GM18519 (cell line): ENCODE measurements around the gene CAMK1D.

Source experiments
- ATAC-seq: cut with Tn5 transposase; IDR thresholded peaks from one replicate; pipeline ENCODE4 v1.9.1; 2021; ENCODE audit warnings: mild to moderate bottlenecking, moderate library complexity; ENCODE audit not compliant: unreplicated experiment, low FRiP score

The CAMK1D gene

DNA sequence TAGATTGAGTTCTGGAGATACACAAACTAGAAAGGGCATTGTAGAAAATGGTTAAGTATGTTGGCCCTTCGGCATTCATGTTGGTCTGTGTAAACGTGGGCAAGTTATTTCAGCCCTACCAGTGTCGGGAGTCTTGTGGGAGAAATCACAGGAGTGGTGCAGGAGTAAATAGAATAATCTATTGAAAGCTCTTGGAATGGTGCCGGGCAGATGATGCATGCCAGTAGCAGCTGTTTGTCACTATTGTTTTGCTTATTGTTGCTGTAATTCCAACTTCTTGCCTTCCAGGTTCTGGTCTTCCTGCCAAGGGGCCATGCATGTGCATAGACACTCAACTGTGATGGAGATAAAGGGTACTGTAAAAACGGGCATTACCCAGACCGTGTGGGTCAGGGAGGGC lies 259.4 kb downstream of the CAMK1D start:
- no peak for ATAC-seq

DNA sequence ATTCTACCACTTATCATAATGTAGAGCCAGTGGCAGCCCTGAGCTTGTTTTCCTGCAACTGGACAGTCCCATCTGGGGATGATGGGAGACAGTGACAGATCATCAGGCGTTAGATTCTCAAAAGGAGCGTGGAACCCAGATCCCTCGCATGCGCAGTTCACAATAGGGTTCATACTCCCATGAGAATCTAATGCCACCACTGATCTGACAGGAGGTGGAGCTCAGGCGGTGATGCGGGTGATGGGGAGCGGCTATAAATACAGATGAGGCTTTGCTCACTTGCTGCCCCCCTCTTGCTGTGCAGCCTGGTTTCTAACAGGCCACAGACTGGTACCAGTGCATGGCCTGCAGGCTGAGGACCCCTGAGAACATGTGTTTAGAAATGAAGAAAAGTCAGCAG lies 260.1 kb downstream of the CAMK1D start:
- no peak for ATAC-seq

DNA sequence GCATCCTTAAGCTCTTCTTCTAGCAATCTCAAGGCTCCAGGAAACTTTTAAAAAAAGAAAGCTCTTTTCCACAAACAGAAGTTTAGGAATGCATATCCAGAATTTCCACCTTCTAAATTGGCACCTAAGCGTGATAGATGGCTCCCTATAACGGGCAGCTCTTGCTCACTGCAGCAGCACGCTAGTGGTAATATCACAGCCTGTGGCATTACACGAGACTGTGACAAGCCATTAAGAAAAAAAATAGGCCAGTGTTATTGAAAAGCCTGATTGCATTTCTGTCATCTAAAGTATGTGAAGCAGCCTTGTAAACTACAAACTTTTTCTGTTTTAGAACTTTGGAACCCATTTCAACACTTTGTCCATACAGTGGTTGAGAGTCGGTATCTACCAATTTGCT lies 263.8 kb downstream of the CAMK1D start:
- ATAC-seq: no peak

DNA sequence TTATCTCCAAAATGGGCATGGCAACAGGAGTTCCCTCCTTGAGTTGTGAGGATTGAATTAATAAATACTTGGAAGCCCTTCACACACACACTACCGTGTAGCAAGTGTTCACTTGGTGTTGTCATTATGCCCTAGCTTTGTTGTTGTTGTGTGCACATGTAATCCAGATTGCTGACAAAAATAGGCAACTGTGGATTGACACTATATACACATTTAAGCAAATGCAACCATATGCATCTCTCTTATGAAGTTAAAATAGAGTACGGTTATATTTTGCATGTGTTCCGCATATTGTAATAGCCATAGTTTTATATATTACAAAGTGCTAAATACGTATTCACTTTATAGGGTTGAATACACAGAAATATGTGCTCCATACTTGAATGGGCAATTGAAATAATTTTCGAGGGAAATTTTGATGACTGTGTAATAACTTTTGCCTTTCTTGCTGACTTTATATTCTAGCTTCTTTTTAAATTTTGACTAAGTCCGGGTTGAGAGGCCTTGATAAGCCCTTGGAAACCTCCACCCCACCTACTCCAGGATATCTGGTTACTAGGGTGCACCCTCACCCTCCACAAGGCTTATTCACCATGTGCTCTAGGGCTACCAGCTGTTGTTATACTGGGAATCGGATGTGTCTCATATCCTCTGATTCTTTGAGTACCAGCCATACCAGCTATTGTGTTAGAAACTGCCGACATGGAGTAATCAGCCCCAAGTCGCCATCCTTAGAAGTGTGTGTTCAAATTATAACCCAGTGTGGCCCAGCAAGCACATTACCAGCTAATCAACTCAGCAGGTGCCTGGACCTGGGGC lies 265.0 kb downstream of the CAMK1D start:
- no peak for ATAC-seq

DNA sequence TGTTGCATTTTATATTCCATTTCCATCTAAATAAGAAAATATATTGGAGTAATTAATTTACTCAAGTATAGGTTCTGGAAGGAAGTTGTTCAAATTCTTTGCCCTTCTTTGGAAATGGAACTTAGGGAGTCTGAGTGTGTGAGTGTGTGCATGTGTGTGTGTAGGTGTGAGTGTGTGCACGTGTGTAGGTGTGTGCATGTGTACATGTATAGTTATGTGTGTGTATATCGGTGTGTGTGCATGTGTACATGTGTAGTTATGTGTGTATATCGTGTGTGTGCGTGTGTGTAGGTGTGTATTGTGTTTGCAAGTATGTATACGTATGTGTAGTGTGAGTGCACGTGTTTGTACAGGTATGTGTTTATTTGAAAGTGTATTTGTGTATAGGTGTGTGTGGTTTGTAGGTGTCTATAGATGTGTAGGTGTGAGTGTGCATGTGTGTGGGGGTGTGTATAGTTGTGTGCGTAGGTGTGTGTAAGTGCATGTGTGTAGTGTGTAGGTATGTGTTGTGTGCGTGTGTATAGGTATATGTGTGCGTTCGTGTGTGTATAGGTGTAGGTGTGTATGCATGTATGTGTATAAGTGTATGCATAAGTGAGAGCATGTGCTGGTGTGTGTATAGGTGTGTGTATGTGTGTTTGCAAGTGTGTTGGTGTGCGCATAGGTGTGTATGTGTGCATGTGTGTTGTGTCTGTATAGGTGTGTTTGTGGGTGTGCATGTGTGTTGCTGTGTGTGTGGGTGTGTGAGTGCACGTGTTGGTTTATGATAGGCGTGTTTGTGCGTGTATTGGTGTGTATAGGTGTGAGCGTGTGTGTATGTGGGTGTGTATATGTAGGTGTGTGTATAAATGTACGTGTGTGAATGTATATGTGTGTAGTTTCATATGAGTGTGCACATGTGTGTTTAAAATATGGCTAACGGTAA lies 266.2 kb downstream of the CAMK1D start:
- no peak for ATAC-seq

DNA sequence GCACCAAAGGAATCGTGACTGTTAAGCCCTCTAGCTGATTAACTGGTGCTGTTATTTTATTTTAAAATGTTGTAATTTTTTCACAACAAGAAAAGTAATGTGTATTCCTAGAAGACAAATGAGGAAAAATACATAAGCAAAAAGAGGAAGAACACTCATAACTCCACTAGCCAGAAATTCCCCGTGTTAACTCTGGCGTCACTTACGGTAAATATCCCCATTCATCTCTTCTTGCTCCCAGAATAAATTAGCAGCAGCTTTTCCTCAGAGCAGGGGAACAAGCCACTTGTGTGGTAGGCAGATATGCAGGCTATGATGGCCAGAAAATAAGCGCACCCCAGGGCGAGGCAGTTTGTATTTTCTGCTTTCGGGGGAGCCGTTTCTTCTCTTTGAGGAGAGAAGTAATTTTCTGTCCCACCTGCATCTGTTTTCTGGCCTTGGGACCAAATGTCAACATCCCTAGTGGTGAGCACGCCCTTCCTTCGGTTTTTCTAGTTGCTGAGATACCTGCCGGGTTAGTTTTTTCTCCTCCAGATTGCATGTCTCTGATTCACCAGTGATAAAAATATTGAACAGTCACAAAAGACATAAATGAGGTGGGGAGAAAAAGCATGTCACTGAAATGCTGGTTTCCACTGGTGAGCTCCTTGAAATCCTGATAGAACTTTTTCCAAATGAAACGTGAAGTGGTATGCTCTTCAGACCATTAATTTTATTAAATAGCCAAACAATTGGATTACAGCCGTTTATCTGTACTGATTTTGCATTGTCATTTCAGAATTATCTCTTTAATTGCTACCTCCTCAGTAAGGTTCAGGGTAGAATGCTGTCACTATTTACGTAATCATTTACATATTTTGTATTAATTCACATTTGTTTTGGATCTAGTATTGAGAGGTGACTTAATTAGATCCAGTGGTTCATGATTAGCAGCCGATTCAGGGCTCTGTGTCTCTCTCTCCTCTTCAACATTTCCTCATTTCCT lies 268.1 kb downstream of the CAMK1D start:
- ATAC-seq: no peak

DNA sequence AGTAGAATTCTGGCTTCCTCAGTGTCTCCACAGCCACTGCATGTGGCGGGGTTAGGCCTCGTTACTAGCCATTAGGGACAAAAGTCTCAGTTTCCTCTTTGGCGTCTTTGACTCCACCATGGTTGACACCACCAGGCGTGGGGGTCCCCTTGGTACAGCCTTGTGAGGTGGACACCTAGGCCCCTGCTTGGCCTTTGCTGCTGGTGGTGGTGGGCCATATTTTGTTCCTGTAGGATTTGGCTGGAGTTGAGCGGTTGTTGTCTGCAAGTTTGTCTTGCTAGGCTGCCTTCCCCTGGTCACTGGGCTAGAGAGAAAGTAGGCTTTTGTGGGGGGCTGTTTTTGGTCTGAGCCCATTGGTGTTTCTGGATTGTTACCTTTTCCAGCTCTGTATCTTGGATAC lies 272.7 kb downstream of the CAMK1D start:
- ATAC-seq: no peak

DNA sequence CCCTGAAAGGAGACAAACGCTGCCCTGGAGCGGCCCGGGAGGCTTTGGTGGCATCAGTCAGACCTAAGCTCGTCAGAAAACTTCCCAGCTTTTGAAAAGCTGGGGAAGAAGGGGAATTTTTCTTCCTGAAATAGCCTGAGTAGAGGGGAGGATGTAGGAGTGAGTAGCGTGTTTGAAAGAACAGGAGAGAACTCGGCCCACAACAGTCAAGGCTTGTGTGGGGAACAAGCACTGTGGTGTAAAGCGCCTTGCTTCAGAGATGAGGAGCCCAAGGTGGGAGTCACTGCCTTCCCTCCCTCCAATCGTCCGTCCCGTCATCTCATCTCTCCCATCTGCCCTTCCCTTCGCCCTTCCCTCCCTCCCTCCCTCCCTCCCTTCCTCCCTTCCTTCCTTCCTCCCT lies 273.3 kb downstream of the CAMK1D start:
- no peak for ATAC-seq

DNA sequence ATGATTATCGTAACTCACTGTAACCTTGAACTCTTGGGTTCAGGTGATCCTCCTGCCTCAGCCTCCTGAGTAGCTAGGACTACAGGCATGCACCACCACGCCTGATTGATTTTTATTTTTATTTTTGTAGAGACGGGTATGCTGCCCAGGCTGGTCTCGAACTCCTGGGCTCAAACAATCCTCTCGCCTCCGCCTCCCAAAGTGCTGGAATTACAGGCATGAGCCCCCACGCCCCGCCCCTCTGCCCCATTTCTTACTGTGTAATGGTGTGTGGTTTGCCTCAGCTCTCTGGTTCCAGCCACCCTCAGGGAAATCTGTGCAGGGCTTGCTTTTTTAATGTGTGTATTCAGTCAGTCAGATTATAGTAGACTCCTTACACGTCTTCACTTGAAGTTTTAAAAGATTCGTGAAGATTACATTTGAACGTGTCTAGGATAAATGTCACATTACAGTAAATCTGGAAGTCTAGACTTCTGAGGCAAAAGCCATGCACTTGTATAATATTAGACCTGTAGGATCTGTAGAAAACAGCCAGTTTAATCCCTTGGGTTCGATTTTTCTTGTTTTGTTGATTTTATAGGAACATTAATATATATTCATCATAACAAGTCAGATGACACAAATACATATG lies 276.2 kb downstream of the CAMK1D start:
- ATAC-seq: no peak

DNA sequence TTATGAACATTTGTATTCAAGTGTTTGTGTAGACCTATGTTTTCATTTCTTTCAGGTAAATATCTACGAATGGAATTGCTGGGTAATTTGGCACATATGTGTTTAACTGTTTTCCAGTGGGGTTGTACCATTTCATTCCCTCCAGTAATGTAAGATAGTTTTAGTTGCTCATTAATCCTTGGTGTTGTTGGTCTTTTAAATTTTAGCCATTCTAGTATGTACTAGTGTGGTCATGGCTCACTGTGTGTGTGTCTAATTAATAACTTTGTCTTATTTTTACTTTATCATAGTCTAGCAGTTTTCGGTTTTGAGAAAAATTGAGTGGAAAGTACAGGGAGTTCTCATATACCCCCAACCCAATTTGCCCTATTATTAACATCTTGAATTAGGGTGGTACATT lies 278.8 kb downstream of the CAMK1D start:
- no peak for ATAC-seq

DNA sequence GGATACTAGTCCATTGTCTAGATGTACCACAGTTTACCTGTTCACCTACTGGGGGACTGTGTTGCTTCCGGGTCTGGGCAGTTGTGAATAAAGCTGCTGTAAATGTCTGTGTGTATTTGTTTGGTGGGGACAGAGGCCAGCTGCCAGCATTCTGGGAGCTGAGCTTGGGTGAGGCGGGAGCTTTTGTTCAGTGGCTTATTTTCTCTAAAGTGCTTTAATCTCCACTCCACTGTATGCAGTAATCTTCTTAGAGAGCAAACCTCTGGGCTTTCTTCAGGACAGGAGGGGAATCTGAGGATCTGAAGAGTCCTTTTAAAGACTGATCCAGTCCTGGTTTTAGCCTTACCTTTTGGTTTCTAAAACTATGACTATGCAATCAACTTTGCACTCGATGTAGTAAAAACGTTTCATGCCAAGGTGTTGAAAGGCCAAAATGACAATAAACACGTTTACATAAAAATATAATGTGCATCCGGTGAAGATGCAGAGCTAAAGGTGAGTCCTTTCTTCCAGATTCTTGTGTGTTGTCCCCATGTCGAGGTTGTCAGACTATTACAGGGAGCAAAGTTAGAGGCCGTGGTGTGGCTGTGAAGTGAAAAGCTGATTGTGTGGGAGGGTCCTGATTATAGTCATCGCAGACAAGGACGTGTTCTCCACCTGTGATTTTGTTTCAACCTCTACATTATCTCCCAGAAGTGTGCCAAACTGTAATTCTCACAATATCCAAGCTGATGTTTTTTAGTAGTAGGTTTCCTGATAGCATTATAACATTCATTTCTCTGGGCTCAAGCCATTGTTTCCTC lies 279.8 kb downstream of the CAMK1D start:
- ATAC-seq: no peak

DNA sequence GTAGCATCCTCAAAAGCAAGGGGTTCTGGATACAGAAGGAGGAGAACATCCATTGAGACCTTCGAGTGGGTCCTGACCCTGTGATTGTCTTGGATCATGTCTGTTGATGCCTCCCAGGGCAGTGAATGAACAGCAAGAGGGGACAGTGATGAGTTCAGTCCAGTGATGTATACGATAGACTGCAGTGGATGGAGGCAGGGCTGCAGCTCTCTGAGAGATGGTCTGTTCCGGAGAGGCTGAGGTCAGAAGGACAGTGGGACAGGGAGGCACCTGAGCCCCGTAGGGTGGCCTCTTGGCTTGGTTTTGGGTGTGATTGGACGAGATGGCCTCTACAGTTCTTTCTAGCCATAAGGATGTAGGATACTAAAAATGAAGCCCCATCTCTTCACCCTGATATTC lies 280.4 kb downstream of the CAMK1D start:
- ATAC-seq: no peak

DNA sequence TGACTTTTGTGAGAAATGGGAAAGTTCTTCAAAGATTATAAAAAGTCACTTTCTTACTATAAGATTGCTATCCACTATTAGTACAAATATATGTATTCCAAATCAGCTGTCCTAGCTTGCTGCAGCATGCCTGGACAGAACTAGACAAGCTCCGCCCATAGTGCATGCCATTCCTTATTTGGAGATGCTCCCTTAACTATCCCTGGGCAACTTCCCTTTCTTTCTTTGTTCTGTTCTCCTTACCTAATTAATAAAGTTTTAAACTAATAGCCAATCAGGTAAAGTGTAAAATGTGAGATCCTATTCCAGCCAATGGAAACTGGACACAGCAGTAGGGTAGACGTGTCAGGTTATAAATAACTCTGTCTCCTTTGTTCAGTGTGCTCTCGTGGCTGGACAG lies 281.9 kb downstream of the CAMK1D start:
- ATAC-seq: no peak

DNA sequence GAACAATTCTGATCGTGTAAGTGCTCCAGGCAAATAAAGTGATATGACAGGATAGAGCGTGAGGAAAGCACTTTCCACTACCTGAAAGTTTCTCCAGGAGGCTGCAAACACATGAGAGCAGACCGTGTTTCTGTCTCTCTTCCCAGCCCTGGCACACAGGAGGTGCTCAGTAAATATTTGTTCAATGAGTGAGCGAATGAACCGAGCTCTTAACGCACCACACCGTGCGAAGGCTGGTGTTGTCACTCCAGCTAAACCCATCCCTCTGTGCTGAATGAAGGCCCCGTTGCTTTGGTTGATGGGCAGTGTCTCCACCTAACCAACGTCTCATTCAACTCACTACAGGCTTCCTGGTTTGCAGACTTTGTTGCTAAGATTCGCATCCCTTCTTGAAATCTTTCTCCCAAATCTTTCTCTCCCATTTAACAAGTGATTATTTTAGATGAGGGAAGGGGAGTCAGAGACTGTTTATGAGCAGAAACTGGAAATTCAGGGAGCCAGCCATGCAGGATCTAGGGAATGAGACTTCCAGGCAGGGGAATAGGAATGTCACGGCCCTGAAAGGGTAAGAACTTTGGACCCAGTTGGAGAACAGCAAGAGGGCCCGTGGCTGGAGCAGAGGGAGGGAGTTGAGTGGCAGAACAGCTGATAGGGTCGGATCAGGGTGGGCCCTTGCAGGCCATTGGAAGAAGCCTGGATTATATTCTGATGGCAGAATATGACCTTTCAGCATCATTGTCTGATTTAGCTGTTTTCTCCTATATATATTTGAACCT lies 282.6 kb downstream of the CAMK1D start:
- no peak for ATAC-seq

DNA sequence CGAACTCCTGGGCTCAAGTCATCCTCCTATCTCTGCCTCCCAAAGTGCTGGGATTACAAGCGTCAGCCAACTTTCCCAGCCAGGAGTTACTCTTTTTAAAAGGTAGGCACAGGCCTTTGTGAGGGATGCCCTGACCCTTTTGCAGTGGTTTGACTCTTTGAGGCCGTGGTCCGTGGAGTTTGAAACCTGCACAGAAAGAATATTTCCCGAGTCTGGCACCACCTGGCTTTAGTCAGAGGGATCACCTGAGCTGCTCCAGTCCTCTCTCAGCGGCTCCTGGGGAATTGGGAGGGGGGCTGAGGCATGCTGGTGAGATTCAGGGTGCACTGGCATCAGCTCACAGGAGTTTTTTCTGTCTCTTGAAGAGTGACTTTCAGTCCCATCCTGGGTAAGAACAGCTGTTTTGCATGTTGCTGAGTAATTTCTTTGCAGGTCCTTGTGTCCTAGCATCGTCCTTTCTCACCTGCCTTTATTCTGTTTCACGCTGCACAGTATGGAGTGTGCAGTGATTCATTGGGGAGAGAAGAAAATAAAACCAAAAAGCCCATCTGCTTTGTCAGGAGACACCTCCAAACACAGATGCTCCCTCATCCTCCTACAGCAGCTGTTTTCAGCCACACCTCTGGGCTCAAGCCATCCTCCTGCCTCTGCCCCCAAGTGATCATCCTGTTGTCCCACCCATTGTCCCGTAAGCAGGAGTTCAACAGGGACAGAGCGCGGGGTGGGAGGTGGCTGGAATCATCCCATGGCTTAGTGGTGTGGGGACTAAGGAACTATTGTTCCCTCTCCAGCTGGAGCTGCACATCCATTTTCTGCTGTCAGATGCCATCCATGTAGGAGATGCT lies 284.7 kb downstream of the CAMK1D start:
- ATAC-seq: no peak

DNA sequence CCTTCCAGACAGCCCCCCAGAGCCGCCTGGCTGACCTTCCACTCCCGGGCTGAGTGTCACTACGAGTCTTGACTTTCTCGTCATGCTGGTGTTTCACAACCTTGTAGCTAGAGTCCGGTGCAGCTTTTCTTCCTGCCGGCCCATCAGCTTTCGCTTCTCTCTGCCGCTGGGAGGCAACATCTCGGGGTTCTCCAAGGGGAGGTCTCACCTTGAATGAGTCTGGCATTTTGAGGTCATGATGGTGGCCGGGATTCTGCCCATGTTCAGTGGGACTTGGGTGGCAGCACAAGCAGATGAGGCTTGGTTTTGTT lies 285.2 kb downstream of the CAMK1D start:
- no peak for ATAC-seq

DNA sequence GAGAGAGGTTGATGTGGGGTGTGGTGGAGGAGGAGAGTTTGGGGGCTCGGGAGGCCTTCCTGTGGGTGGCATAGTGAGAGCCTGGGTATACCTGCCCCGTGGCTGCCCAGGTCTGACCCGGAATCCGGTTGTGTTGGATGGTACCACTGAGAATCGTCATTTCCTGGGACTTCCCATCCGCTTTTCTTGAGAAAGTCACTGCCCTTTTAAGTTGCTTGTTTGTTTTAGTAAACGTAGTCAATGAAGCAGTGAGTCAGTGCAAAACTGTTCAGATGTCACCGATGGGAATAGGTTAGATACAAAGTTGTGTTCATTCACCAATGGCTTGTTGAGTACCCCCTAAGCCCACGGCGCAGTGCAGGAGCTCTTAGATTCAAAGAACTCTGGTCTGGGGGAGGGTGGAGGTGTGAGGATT lies 285.8 kb downstream of the CAMK1D start:
- ATAC-seq: no peak

DNA sequence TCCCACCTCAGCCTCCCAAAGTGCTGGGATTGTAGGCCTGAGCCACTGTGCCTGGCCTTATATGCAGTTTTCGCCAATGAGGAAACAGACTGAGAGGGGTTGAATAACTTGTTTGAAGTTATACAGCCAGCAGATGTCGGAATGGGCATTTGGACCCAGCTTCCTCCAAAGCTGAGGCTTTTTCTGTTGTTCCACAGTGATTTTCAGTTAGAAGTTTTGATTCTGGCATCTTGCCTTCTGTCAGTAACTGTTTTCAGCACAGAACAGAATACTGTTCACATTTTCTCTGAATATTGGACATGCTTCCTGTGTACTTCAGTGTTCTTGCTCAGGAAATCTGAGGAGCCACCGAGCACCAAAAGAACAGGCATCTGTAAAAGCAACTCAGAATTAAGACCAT lies 287.2 kb downstream of the CAMK1D start:
- ATAC-seq: no peak
